Neural progenitor cell (in vitro differentiated cells): Measurements from ENCODE around the gene GZMA. TPM values are rescaled to one million over a fixed set of nuclear protein-coding genes. Genes with fewer than 3 reads are reported as not detected.
A peak's percentile ranks its signal among the peaks of the same experiment; 100 is the strongest.

Experiments
- DNase-seq: peaks from one replicate; pipeline ENCODE4 v3.0.0-alpha.2; 2016; ENCODE audit warnings: low spot score
- H2AFZ ChIP-seq: fragments of 200-600 bp; sonication (generic); replicated peaks from 2 replicates; pipeline ENCODE4 v1.6.1; 2016; ENCODE audit warnings: antibody characterized with exemption
- H3F3A ChIP-seq: fragments of 200-600 bp; sonication (generic); 2 replicates; pipeline ENCODE4 v1.6.1; 2016; ENCODE audit warnings: antibody characterized with exemption, low read depth
- H3K27ac ChIP-seq: fragments of 200-600 bp; sonication (generic); 2 replicates; pipeline ENCODE4 v1.5.1; 2016; ENCODE audit warnings: mild to moderate bottlenecking
- H3K27me3 ChIP-seq: fragments of 200-600 bp; sonication (generic); 2 replicates; pipeline ENCODE4 v1.6.1; 2016; ENCODE audit warnings: mild to moderate bottlenecking, moderate library complexity
- H3K36me3 ChIP-seq: fragments of 200-600 bp; sonication (generic); 2 replicates; pipeline ENCODE4 v1.5.1; 2016
- H3K4me1 ChIP-seq: fragments of 200-600 bp; sonication (generic); 2 replicates; pipeline ENCODE4 v1.6.1; 2016; ENCODE audit warnings: mixed run types
- H3K4me2 ChIP-seq: fragments of 200-600 bp; sonication (generic); 2 replicates; pipeline ENCODE4 v1.6.1; 2016
- H3K4me3 ChIP-seq: fragments of 200-600 bp; sonication (generic); 2 replicates; pipeline ENCODE4 v1.5.1; 2016
- H3K79me2 ChIP-seq: fragments of 200-600 bp; sonication (generic); 2 replicates; pipeline ENCODE4 v1.6.1; 2016; ENCODE audit warnings: low read depth
- H3K9ac ChIP-seq: fragments of 200-600 bp; sonication (generic); 2 replicates; pipeline ENCODE4 v1.6.1; 2016
- H3K9me3 ChIP-seq: fragments of 200-600 bp; sonication (generic); 2 replicates; pipeline ENCODE4 v1.5.1; 2016; ENCODE audit warnings: low read depth
- H4K20me1 ChIP-seq: fragments of 200-600 bp; sonication (generic); 2 replicates; pipeline ENCODE4 v1.6.1; 2016; ENCODE audit warnings: low read depth
- H3K27ac Mint-ChIP-seq: 3 replicates; pipeline ENCODE4 v1.8.0; 2021; ENCODE audit warnings: mixed read lengths
- H3K27me3 Mint-ChIP-seq: 2 replicates; pipeline ENCODE4 v1.8.0; 2022; ENCODE audit warnings: low read depth, mild to moderate bottlenecking, inconsistent platforms, moderate library complexity, mixed read lengths; ENCODE audit not compliant: insufficient read depth
- H3K36me3 Mint-ChIP-seq: 3 replicates; pipeline ENCODE4 v1.8.0; 2021; ENCODE audit warnings: mixed read lengths
- H3K4me1 Mint-ChIP-seq: 3 replicates; pipeline ENCODE4 v1.8.0; 2021; ENCODE audit warnings: mixed read lengths
- H3K4me3 Mint-ChIP-seq: 3 replicates; pipeline ENCODE4 v1.8.0; 2021; ENCODE audit warnings: mild to moderate bottlenecking, moderate library complexity, mixed read lengths
- H3K9me3 Mint-ChIP-seq: 3 replicates; pipeline ENCODE4 v1.8.0; 2020; ENCODE audit warnings: mixed read lengths
- EZH2 ChIP-seq: fragments of 200-600 bp; sonication (generic); IDR thresholded peaks from 2 replicates; pipeline ENCODE4 v1.6.1; 2017; ENCODE audit warnings: antibody characterized with exemption, mild to moderate bottlenecking, moderate library complexity
- EZH2phosphoT487 ChIP-seq: fragments of 200-600 bp; sonication (generic); IDR thresholded peaks from 2 replicates; pipeline ENCODE4 v1.6.1; 2017; ENCODE audit warnings: antibody characterized with exemption
- total RNA-seq: library from RNA; depleted of rRNA; stranded (reverse); fragments of >200 nt; gene quantifications from 2 replicates; pipeline ENCODE4 v1.2.3, GENCODE V29; 2015; ENCODE audit warnings: low replicate concordance
- TF ChIP-seq, protein P1 (sequence below): fragments of 200-600 bp; sonication (generic); IDR thresholded peaks from 2 replicates; pipeline ENCODE4 v1.5.1; 2017; ENCODE audit warnings: antibody characterized with exemption, mild to moderate bottlenecking

The GZMA gene
- total RNA-seq, 1 donor from 2014 or later, result not detected

GRCh38 chr5:55110217-55110616, 7.8 kb downstream of the GZMA start:
- H3K36me3 ChIP-seq, result no peaks in the 10 kb centered on the region
- H3K27me3 ChIP-seq, result no peaks in the 10 kb centered on the region
- no peaks in the 10 kb centered on the region for H3K79me2 ChIP-seq
- H3K9ac ChIP-seq, result no peak overlapping the region
- H4K20me1 ChIP-seq, result no peaks in the 10 kb centered on the region
- no peak overlapping the region for H3K4me3 ChIP-seq
- Mint-ChIP-seq H3K27me3 (peaks cover 2% of the 10 kb centered on the region), H3K4me3 (no peak overlapping the region), H3K9me3 (no peaks in the 10 kb centered on the region), H3K27ac (peak overlapping the region; percentile 88), H3K36me3 (peaks cover 2% of the 10 kb centered on the region), H3K4me1 (peaks cover 32% of the 10 kb centered on the region)
- H3K4me2 ChIP-seq, result no peak overlapping the region
- H3K9me3 ChIP-seq, result no peaks in the 10 kb centered on the region
- no peaks in the 10 kb centered on the region for H3F3A ChIP-seq
- H2AFZ ChIP-seq, result peak overlapping the region; percentile 9
- no peak for DNase-seq
- H3K27ac ChIP-seq, result no peak overlapping the region
- no peak for TF ChIP-seq EZH2
- no peak for TF ChIP-seq EZH2phosphoT487
- TF ChIP-seq, protein P1, sequence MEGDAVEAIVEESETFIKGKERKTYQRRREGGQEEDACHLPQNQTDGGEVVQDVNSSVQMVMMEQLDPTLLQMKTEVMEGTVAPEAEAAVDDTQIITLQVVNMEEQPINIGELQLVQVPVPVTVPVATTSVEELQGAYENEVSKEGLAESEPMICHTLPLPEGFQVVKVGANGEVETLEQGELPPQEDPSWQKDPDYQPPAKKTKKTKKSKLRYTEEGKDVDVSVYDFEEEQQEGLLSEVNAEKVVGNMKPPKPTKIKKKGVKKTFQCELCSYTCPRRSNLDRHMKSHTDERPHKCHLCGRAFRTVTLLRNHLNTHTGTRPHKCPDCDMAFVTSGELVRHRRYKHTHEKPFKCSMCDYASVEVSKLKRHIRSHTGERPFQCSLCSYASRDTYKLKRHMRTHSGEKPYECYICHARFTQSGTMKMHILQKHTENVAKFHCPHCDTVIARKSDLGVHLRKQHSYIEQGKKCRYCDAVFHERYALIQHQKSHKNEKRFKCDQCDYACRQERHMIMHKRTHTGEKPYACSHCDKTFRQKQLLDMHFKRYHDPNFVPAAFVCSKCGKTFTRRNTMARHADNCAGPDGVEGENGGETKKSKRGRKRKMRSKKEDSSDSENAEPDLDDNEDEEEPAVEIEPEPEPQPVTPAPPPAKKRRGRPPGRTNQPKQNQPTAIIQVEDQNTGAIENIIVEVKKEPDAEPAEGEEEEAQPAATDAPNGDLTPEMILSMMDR, result no peak
- H3K4me1 ChIP-seq, result peaks cover 6% of the 10 kb centered on the region

- H3K4me3 Mint-ChIP-seq, result no peak overlapping the region
- H3K79me2 ChIP-seq, result no peaks in the 10 kb centered on the region
- no peak overlapping the region for H3K4me3 ChIP-seq
- no peak for DNase-seq
- H3K27ac Mint-ChIP-seq, result no peak overlapping the region
- no peaks in the 10 kb centered on the region for H3F3A ChIP-seq
- no peak overlapping the region for H3K4me2 ChIP-seq
- H3K36me3 Mint-ChIP-seq, result peaks cover 4% of the 10 kb centered on the region
- no peak overlapping the region for H3K27ac ChIP-seq
- no peaks in the 10 kb centered on the region for H3K27me3 Mint-ChIP-seq
- H3K36me3 ChIP-seq, result no peaks in the 10 kb centered on the region
- H3K9me3 ChIP-seq, result no peaks in the 10 kb centered on the region
- H3K9ac ChIP-seq, result no peak overlapping the region
- no peak overlapping the region for H2AFZ ChIP-seq
- H3K27me3 ChIP-seq, result no peaks in the 10 kb centered on the region
- H3K4me1 ChIP-seq, result peaks cover 6% of the 10 kb centered on the region
- H3K9me3 Mint-ChIP-seq, result peaks cover 3% of the 10 kb centered on the region
- TF ChIP-seq EZH2, result no peak
- no peak for TF ChIP-seq EZH2phosphoT487
- no peaks in the 10 kb centered on the region for H4K20me1 ChIP-seq
- H3K4me1 Mint-ChIP-seq, result peaks cover 30% of the 10 kb centered on the region
These were observed 10.9 kb downstream of the GZMA start for GRCh38 chr5:55113327-55113726.

DNA sequence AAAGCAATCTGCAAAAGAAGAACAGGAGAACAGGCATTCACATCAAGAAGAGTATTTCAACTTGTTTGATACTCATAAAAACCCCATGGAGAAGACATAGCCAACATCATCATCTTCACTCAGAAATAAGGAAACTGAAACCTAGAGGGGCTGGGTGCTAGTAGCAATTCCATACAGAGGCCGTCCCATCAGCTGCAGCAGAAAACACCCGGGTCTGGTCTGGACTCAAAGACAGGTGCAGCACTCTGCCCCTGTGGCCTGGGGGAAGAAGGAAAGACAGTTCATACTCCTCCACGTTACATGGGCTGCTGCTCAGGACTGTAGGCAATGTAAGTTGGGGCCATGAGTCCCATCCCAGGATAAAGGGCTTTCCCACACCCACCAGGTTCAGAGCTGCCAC, 11.6 kb downstream of the GZMA start:
- Histone ChIP-seq H3K4me1 (peaks cover 6% of the 10 kb centered on the region), H3K36me3 (no peaks in the 10 kb centered on the region), H3K4me3 (no peak overlapping the region), H3K27me3 (no peaks in the 10 kb centered on the region), H3F3A (no peaks in the 10 kb centered on the region), H3K9me3 (no peaks in the 10 kb centered on the region), H2AFZ (no peak overlapping the region), H3K79me2 (no peaks in the 10 kb centered on the region), H3K9ac (no peak overlapping the region), H3K4me2 (no peak overlapping the region), H4K20me1 (no peaks in the 10 kb centered on the region), H3K27ac (no peak overlapping the region)
- Mint-ChIP-seq H3K27ac (no peak overlapping the region), H3K27me3 (no peaks in the 10 kb centered on the region), H3K9me3 (peaks cover 5% of the 10 kb centered on the region), H3K4me3 (no peak overlapping the region), H3K36me3 (peaks cover 4% of the 10 kb centered on the region), H3K4me1 (peaks cover 24% of the 10 kb centered on the region)
- DNase-seq, result no peak
- no peak for TF ChIP-seq EZH2phosphoT487
- TF ChIP-seq, protein P1, result no peak
- TF ChIP-seq EZH2, result no peak

DNA sequence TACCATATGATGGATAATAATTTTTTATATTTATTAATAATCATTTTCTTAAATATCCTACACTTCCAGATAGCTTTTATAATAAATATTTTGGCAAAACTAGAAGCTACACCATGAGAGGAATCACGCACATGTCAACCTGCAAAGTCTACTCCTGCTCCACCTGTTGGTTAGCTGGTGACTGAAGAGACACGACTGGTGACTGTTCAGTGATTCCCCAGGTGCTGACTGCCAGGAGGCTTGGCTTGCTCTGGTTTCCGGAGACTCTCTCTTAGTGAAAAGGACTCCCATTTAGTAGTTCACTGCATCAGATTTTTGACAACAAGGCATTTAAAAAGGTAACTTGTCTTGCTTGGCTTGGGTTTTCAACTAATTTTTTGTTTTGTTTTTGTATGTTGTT, 20.9 kb downstream of the GZMA start:
- Histone ChIP-seq H3K36me3 (no peaks in the 10 kb centered on the region), H3F3A (no peaks in the 10 kb centered on the region), H2AFZ (no peak overlapping the region), H4K20me1 (no peaks in the 10 kb centered on the region), H3K9me3 (no peaks in the 10 kb centered on the region), H3K4me2 (no peak overlapping the region), H3K9ac (no peak overlapping the region), H3K27me3 (no peaks in the 10 kb centered on the region), H3K79me2 (no peaks in the 10 kb centered on the region), H3K27ac (no peak overlapping the region), H3K4me1 (peaks cover 6% of the 10 kb centered on the region), H3K4me3 (no peak overlapping the region)
- TF ChIP-seq EZH2 (no peak), EZH2phosphoT487 (no peak)
- TF ChIP-seq, protein P1, result no peak
- H3K4me1 Mint-ChIP-seq, result peaks cover 15% of the 10 kb centered on the region
- no peak overlapping the region for H3K27ac Mint-ChIP-seq
- H3K9me3 Mint-ChIP-seq, result peaks cover 4% of the 10 kb centered on the region
- no peak overlapping the region for H3K4me3 Mint-ChIP-seq
- H3K27me3 Mint-ChIP-seq, result no peaks in the 10 kb centered on the region
- no peak for DNase-seq
- H3K36me3 Mint-ChIP-seq, result no peaks in the 10 kb centered on the region
